Endothelial cell of umbilical vein (primary cell): Measurements from ENCODE around the gene ARHGEF7.

Experiments used
- EZH2 ChIP-seq: IDR thresholded peaks from 2 replicates; pipeline ENCODE4 v1.6.1; 2012; ENCODE audit warnings: borderline replicate concordance, low read depth, mild to moderate bottlenecking, moderate library complexity, low read length, inconsistent platforms; ENCODE audit not compliant: severe bottlenecking
- JUN ChIP-seq: IDR thresholded peaks from 2 replicates; pipeline ENCODE4 v1.6.1; 2011; ENCODE audit warnings: borderline replicate concordance, low read depth; ENCODE audit not compliant: insufficient read length, insufficient read depth
- POLR2A ChIP-seq: IDR thresholded peaks from 2 replicates; pipeline ENCODE4 v1.6.1; 2012; ENCODE audit warnings: low read depth, mild to moderate bottlenecking, control low read depth, low read length
- TF ChIP-seq, protein P1 (sequence below), 2 donors: IDR thresholded peaks; 1 replicate in 1 of 2; 2 replicates in 1 of 2; pipeline ENCODE4 v1.5.1; 2011; ENCODE audit warnings: low read length in 2 of 2, mild to moderate bottlenecking in 2 of 2, moderate library complexity in 2 of 2, control low read depth in 1 of 2, inconsistent platforms in 1 of 2, low read depth in 1 of 2; ENCODE audit not compliant: insufficient read depth in 1 of 2; ENCODE audit errors: extremely low read depth in 1 of 2
- TF ChIP-seq, protein P2 (sequence below): IDR thresholded peaks from 2 replicates; pipeline ENCODE4 v1.6.1; 2011; ENCODE audit not compliant: insufficient read depth, insufficient read length

GRCh38 chr13:111282997-111283396, 167.9 kb downstream of the ARHGEF7 start:
- TF ChIP-seq POLR2A (no peak), EZH2 (no peak), JUN (no peak)
- TF ChIP-seq, protein P1, sequence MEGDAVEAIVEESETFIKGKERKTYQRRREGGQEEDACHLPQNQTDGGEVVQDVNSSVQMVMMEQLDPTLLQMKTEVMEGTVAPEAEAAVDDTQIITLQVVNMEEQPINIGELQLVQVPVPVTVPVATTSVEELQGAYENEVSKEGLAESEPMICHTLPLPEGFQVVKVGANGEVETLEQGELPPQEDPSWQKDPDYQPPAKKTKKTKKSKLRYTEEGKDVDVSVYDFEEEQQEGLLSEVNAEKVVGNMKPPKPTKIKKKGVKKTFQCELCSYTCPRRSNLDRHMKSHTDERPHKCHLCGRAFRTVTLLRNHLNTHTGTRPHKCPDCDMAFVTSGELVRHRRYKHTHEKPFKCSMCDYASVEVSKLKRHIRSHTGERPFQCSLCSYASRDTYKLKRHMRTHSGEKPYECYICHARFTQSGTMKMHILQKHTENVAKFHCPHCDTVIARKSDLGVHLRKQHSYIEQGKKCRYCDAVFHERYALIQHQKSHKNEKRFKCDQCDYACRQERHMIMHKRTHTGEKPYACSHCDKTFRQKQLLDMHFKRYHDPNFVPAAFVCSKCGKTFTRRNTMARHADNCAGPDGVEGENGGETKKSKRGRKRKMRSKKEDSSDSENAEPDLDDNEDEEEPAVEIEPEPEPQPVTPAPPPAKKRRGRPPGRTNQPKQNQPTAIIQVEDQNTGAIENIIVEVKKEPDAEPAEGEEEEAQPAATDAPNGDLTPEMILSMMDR (IDR thresholded peaks at IDR 0.05; ENCODE audit: extremely low read depth in 1 of 2, insufficient read depth in 1 of 2, low read depth in 1 of 2, low read length in 2 of 2), result no peak
- TF ChIP-seq, protein P2, sequence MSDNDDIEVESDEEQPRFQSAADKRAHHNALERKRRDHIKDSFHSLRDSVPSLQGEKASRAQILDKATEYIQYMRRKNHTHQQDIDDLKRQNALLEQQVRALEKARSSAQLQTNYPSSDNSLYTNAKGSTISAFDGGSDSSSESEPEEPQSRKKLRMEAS, result no peak
